Breast epithelium (tissue), 3 donors: Measurements from ENCODE around the gene CHRM5.

Source experiments
- POLR2AphosphoS5 ChIP-seq, 3 donors: sonication (generic); formaldehyde crosslinking; IDR thresholded peaks; one replicate each; pipeline ENCODE4 v1.6.1; 2017; ENCODE audit warnings: antibody characterized with exemption in 3 of 3
- TF ChIP-seq, protein P1 (sequence below), 3 donors: fragments of 450-650 bp; IDR thresholded peaks; one replicate each; pipeline ENCODE4 v1.5.1; 2016 to 2017; ENCODE audit warnings: antibody characterized with exemption in 3 of 3, mild to moderate bottlenecking in 3 of 3, moderate library complexity in 3 of 3

DNA sequence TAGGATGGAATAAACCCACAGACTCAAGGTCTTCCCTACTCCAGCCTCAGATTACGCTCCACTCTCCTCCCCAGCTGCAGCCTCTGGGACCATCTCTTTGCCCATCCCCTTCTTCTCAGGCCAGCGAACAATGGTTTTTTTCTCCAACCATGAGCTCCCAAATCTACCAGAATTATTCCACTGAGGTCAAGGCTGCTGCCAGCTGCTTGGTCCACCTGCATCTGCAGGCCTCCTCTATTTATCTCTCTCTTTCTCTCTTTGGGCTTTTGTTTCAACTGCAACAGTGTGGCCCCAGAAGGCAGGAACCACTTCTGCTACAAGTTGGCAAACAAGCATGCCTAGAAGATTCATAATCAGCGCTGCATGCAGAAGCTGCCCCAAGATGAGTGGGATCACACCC lies 19.1 kb downstream of the CHRM5 start:
- TF ChIP-seq, protein P1, sequence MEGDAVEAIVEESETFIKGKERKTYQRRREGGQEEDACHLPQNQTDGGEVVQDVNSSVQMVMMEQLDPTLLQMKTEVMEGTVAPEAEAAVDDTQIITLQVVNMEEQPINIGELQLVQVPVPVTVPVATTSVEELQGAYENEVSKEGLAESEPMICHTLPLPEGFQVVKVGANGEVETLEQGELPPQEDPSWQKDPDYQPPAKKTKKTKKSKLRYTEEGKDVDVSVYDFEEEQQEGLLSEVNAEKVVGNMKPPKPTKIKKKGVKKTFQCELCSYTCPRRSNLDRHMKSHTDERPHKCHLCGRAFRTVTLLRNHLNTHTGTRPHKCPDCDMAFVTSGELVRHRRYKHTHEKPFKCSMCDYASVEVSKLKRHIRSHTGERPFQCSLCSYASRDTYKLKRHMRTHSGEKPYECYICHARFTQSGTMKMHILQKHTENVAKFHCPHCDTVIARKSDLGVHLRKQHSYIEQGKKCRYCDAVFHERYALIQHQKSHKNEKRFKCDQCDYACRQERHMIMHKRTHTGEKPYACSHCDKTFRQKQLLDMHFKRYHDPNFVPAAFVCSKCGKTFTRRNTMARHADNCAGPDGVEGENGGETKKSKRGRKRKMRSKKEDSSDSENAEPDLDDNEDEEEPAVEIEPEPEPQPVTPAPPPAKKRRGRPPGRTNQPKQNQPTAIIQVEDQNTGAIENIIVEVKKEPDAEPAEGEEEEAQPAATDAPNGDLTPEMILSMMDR (IDR thresholded peaks at IDR 0.05), result no peak
- TF ChIP-seq POLR2AphosphoS5 (IDR thresholded peaks at IDR 0.05), result no peak
